AG04450 (cell line): ENCODE measurements around the gene CUL3. TPM values are rescaled to one million over a fixed set of nuclear protein-coding genes. Genes with fewer than 3 reads are reported as not detected.
"Not testable (repeated sequence)": the region's sequence is repeated elsewhere in the genome, so short reads cannot be mapped to it uniquely, and the experiment has no call there.

ENCODE experiments used
- CTCF ChIA-PET: fragments of 300-600, 350-600 bp; formaldehyde crosslinking; extraction: SDS; loops from one replicate; lab custom pipeline; 2022; ENCODE audit warnings: antibody characterized with exemption, inconsistent platforms; lab: Charles Lee
- POLR2A ChIA-PET: fragments of 350-600 bp; formaldehyde crosslinking; extraction: SDS; loops from one replicate; lab custom pipeline; 2021; ENCODE audit warnings: antibody characterized with exemption, inconsistent platforms; lab: Yijun Ruan, JAX
- DNase-seq: peaks from one replicate; pipeline ENCODE4 v3.0.0-alpha.2; 2011; ENCODE audit warnings: low read depth, low spot score
- H3K27ac ChIP-seq: one replicate; pipeline ENCODE4 v1.5.1; 2012; ENCODE audit warnings: low read depth, low read length, control low read depth
- H3K27me3 ChIP-seq: one replicate; pipeline ENCODE4 v1.6.0; 2012; ENCODE audit warnings: low read length; ENCODE audit not compliant: control insufficient read depth, insufficient read depth
- H3K4me3 ChIP-seq: 2 replicates; pipeline ENCODE4 v1.5.1; 2011; ENCODE audit warnings: mild to moderate bottlenecking, low read depth, low read length, control low read depth
- H3K9me3 ChIP-seq: 2 replicates; pipeline ENCODE4 v1.5.1; 2012; ENCODE audit warnings: low read length; ENCODE audit not compliant: control insufficient read depth, insufficient read depth
- polyA plus RNA-seq: library from polyadenylated mRNA; depleted of rRNA; stranded (reverse); fragments of >200 nt; gene quantifications from 2 replicates; pipeline ENCODE4 v1.2.3, GENCODE V29; 2011
- TF ChIP-seq, protein P1 (sequence below): IDR thresholded peaks from 2 replicates; pipeline ENCODE4 v1.5.1; 2011; ENCODE audit warnings: low read depth, low read length, control low read depth, inconsistent platforms

Gene CUL3
- polyA plus RNA-seq, 1 experiment, result 57.3 TPM

DNA sequence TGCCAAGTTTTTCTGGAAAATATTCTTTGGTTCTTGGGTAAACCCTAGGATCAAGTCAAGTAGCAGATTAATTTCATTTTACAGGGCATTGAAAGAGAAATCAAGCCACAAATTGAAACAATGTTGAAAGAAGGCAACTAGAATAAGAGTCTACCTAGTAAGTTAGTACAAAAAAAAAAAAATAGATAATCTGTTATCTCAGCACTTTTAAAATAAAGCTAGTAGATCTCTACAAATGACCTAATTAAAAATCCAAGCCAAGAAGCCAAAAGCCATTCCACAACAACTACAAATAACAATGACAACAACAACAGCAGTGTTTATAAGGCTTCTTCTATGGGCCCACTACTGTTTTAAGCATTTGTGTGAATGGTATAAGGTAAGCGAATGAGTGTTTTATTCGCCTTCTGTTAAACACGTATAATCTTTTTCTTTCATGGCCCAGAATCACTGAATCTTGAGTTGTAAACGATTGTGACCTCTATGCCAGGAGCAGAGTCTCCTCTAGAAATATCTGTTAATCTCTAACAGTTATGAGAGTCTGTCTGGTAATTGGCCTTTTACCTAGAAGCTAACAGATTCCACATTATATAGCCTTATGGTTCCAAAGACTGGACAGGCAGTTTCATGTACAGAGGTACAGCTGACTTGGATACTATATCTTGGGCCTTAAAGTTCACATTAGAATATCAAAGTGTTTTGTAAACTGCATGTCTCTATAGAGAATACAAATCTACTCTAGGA, 28.6 kb upstream of the CUL3 start:
- Histone ChIP-seq H3K27me3 (peaks cover 2% of the 10 kb centered on the region), H3K4me3 (no peak overlapping the region), H3K9me3 (no peaks in the 10 kb centered on the region), H3K27ac (no peak overlapping the region)
- ChIA-PET CTCF (interaction anchor here (1.2 kb wide), 1 partner anchor 144 kb away, joined by 5 read pairs; no protein-coding TSS in a partner anchor), POLR2A (no interaction called here)
- no peak for DNase-seq
- TF ChIP-seq, protein P1, sequence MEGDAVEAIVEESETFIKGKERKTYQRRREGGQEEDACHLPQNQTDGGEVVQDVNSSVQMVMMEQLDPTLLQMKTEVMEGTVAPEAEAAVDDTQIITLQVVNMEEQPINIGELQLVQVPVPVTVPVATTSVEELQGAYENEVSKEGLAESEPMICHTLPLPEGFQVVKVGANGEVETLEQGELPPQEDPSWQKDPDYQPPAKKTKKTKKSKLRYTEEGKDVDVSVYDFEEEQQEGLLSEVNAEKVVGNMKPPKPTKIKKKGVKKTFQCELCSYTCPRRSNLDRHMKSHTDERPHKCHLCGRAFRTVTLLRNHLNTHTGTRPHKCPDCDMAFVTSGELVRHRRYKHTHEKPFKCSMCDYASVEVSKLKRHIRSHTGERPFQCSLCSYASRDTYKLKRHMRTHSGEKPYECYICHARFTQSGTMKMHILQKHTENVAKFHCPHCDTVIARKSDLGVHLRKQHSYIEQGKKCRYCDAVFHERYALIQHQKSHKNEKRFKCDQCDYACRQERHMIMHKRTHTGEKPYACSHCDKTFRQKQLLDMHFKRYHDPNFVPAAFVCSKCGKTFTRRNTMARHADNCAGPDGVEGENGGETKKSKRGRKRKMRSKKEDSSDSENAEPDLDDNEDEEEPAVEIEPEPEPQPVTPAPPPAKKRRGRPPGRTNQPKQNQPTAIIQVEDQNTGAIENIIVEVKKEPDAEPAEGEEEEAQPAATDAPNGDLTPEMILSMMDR, result no peak

DNA sequence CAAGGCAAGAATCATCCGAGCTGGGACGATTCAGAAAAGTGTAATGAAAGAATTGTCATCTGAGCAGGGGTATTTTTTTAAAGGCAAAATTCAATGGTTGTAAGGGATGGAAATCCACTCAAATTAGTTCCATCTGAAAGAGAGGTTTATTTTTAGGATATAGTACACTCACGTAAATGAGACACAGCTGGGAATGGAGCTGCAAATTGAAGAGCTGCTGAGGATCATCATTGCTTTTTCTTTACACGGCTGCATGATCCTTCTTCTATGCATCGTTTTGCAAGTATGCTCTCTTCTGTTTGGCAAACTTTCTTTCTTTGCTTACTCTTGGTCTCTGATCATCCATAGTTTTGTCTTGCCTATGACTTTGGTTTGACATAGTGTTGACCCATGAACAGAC, 27.4 kb upstream of the CUL3 start:
- CTCF ChIA-PET, result no interaction called here
- H3K27me3 ChIP-seq, result peaks cover 4% of the 10 kb centered on the region
- no peak overlapping the region for H3K4me3 ChIP-seq
- POLR2A ChIA-PET, result no interaction called here
- TF ChIP-seq, protein P1, result no peak
- H3K27ac ChIP-seq, result no peak overlapping the region
- DNase-seq, result no peak
- no peaks in the 10 kb centered on the region for H3K9me3 ChIP-seq

DNA sequence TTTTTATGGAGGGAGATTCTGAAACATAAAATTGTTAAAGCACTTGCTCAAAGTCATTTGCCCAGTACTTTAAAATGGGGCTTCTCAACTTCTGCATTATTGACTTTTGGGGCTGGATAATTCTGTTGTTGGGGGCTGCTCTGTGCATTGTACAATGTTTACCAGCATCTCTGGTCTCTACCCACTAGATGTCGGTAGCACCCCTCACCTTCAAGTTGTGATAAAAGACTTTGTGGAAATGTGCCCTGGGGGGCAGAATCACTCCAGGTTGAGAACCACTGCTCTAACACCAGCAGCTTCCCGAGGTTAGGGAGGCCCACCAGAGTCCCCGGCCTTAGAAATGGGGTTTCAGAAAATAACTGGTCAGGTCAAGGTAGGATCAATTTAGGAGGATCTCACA, 26.8 kb upstream of the CUL3 start:
- no peak overlapping the region for H3K27ac ChIP-seq
- H3K9me3 ChIP-seq, result no peaks in the 10 kb centered on the region
- DNase-seq, result no peak
- ChIA-PET CTCF (no interaction called here), POLR2A (no interaction called here)
- peaks cover 4% of the 10 kb centered on the region for H3K27me3 ChIP-seq
- TF ChIP-seq, protein P1, result no peak
- no peak overlapping the region for H3K4me3 ChIP-seq

DNA sequence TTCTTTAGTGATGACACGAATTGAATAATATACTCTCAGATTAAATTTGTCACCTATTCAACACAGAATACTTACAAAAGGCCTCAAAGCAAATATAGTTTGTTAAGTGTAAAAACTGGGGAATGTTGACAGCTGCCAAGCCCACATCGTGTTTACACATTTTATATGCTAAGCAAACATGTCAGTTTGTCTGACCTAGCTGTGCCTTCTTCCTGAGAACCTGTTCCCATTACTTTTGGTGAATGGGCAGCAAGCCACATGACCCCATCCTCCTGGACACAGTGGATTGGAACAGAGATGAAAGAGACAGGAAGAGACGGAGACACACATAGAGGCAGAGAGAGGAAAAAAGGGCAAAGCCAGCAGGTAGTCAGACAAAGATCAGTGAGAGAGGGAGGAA, 22.9 kb upstream of the CUL3 start:
- Histone ChIP-seq H3K27me3 (peaks cover 4% of the 10 kb centered on the region), H3K9me3 (peaks cover 6% of the 10 kb centered on the region; the same call in 1 of the 2 replicates), H3K27ac (no peak overlapping the region), H3K4me3 (no peak overlapping the region)
- ChIA-PET CTCF (no interaction called here), POLR2A (no interaction called here)
- DNase-seq, result no peak
- TF ChIP-seq, protein P1, result no peak

DNA sequence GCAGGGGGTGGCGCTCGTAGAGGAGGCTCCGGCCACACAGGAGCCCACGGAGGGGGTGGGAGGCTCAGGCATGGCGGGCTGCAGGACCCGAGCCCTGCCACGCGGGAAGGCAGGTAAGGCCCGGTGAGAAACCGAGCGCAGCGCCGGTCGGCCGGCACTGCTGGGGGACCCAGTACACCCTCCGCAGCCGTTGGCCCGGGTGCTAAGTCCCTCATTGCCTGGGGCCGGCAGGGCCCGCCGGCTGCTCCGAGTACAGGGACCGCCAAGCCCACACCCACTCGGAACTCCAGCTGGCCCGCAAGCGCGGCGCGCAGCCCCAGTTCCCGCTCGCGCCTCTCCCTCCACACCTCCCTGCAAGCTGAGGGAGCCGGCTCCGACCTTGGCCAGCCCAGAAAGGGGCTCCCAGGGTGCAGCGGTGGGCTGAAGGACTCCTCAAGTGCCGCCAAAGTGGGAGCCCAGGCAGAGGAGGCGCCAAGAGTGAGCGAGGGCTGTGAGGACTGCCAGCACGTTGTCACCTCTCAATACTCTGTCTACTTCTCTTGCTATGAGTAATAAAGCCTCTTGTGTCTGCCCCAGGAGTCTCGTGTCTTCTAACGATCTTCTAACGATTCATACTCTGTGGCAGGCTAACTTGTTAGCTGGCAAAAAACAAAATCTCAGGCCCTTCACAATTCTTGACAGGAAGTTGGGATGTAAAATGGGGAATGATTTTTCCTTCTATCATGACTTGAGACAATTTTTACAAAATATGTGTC, 18.8 kb upstream of the CUL3 start:
- not testable (repeated sequence) for H3K27me3 ChIP-seq, H3K9me3 ChIP-seq, DNase-seq, H3K27ac ChIP-seq, H3K4me3 ChIP-seq
- ChIA-PET POLR2A (interaction anchor here (0.6 kb wide), 1 partner anchor 17 kb away, joined by 6 read pairs; no protein-coding TSS in a partner anchor), CTCF (interaction anchor here (0.5 kb wide), 1 partner anchor 50 kb away, joined by 3 read pairs; no protein-coding TSS in a partner anchor)

DNA sequence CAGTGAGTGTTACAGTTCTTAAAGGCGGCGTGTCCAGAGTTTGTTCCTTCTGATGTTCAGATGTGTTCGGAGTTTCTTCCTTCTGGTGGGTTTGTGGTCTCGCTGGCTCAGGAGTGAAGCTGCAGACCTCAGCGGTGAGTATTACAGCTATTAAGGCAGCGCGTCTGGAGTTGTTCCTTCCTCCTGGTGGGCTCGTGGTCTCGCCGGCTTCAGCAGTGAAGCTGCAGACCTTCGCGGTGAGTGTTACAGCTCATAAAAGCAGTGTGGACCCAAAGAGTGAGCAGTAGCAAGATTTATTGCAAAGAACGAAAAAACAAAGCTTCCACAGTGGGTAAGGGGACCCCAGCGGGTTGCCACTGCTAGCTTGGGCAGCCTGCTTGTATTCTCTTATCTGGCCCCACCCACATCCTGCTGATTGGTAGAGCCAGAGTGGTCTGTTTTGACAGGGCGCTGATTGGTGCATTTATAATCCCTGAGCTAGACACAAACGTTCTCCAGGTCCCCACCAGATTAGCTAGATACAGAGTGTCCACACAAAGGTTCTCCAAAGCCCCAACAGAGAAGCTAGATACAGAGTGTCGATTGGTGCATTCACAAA, 17.7 kb upstream of the CUL3 start:
- not testable (repeated sequence) for DNase-seq, H3K4me3 ChIP-seq, H3K9me3 ChIP-seq, H3K27ac ChIP-seq, H3K27me3 ChIP-seq
- POLR2A ChIA-PET, result interaction anchor here (0.6 kb wide), 1 partner anchor 16 kb away, joined by 6 read pairs; no protein-coding TSS in a partner anchor
- CTCF ChIA-PET, result interaction anchor here (0.5 kb wide), 1 partner anchor 51 kb away, joined by 3 read pairs; no protein-coding TSS in a partner anchor
